T-helper 2 cell treated with Interferon-gamma antibody and Interleukin-4, amounts not matched to agents 100 ng/mL and 5 ng/mL, for 36 hours (primary cell): ENCODE data around the gene ERG. TPM values are rescaled to one million over a fixed set of nuclear protein-coding genes. Genes with fewer than 3 reads are reported as not detected.

Experiments used
- intact Hi-C: fragments of 100-400 bp; cut with micrococcal nuclease; formaldehyde crosslinking; loops from one replicate; pipeline ENCODE4 v1.15.1; 2023
- total RNA-seq: library from RNA; stranded (reverse); gene quantifications from 2 replicates; pipeline ENCODE4 v1.2.3, GENCODE V29; 2022

The ERG gene
- total RNA-seq, 1 donor from 2014 or later: 0.05 TPM

DNA sequence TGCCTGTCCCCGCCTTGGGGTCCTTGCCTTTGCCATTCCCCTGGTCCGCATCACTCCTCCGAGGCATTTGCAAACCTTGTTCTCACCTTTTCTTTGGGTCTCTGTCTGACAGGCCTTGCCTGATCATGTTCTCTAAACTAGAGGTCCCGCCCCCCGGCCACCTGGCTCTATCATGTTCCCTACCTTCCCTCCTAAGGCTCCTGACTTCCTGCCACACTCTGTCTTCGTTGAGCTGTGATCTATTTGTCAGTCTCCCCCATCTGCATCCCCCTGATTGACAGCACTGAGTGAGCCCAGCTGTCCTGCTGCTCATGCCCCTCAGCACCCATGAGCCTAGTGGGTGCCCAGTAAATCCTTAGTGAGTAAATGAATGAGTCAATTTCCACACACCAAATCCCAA lies 22.8 kb downstream of the ERG start:
- intact Hi-C loops: no loop called here

DNA sequence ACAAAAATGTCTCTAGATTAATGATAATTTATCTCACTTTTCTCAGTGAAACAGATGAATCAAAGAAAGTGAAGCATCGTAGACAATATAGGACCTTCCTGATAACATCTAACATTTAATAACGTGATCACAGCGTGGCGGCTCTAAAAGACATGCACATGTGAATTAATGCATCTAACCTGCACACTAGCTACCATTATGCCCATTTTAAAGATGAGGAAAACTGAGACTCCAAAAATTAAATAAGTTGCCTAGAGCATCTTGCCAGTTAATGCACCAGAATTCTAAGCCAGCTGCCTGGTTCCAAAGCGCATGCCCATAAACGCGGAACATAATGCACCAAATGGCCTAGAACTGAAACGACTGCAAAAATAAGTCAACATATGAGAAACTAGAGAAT lies 23.5 kb downstream of the ERG start:
- intact Hi-C loops: no loop called here

DNA sequence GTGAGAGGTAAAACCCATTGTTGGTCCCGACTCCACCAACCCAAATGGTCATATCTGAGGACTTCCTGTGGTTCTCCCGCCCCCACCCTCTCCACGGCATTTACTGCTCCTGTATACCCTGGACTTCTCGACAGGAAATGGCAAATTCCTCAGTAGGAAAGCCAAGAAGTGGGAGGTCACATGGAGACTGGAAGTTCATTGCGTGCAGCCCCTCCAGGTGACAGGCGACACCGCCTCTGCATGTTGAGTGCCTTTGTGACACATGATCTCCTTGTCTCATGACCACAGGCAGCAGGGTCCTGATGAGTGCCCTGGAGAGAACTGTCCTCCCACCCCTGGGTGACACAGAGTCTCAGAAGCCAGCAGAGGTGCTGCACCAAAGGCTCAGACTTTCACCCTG lies 24.2 kb downstream of the ERG start:
- intact Hi-C loops: no loop called here

DNA sequence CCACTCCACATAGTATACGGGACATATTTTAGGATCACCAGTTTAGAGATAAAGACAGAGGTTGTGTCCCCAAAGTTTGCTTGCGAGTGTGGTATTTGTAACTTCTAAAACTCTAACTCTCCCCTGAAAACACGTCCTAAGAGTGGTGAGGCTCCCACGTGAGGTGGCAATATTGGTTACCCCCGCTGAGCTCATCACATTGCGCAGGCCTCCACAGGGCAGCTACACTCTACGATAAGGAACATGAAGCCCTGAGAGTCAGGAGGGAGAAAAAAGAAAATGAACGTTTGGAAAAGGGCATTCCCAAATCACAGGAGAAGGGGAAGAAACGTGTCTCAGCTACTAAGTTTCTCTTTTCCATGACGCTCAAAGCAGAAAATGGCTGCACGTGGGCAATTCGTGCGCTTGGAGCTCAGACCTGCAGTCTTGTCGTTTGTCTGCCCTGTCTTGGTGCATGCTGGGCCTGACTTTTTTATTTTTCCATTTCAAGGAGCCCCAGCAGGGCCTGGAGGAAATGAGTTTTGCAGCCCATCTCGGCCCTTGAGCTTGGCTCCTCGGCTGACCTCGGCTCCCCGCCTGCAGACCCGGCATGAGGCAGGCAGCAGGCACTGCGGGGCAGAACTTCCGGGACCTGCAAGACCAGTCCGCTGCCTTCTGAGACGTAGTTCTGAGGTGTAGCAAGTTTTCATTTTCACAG lies 25.7 kb downstream of the ERG start:
- intact Hi-C loops: no loop called here

DNA sequence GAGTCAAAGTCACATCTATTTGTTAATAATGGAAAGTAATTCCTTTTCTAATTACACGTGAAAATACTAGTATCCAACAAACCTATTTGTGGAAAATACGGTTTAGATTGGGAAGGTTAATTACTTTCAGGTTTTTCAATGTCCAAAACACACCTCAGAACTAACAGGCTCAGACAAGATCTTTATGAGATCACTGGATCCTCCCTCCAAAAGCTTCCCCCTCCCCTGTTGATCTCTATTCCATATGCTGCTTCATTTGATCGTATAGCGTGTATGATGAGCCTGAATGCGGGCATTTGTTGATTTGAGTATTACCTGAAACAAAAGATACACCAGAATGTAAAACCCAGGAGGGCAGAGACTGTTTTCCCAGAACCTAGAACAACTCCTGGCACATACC lies 26.5 kb downstream of the ERG start:
- intact Hi-C loops: no loop called here

DNA sequence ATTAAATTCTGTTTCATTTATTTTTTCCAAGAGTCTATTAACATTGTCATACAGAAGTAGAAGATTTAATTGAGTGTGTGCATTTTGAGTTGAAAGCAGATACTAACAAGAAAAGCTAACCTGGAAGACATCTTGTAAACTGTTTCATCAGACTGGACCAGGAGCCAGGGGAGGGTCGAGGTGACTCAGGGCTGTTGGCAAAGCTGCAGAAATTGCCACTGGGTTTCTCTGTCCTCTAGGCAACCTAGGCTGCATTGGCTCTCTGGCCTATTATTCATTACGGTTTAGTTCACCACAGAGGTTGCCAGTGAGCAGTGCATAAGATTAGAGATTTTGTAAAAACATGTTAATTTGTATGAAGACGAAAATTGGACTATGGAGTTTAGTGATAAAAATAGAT lies 27.5 kb downstream of the ERG start:
- intact Hi-C loops: no loop called here

DNA sequence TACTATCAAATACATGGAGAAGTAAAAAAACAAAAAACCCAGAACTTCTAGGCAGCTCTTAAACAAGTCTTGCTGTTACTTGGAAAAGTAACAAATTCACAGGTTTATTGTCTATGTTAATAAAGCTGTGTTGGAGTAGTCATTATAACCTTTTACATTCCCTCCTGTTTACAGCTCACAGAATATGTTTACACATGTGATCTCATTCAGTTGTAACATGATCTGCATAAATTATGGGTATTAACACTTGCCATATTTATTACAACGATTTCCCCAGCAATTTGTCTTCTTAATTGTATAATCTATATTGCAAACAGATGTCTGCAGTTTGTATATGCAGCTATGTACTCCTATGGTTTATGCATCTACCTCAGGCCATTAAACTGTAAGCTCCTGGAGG lies 28.6 kb downstream of the ERG start:
- intact Hi-C loops: no loop called here

DNA sequence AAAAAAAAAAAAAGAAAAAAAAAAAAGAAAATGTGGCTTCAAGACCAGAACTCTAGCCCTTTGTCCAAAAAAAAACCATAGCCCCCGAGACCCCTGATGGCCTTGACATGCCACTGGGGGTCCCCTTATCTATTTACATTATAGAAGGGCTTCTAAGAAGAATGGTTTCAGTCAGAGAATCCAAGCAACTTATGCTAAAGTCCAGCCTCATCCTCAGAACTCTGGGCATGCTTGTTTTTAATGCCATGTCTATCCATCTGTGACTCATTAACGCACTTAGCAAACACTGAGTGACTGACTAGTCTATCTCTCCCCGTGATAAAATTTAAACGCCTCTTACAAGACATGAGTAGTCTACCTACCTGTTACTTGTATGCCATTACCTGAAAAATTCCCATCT lies 29.3 kb downstream of the ERG start:
- intact Hi-C loops: no loop called here

DNA sequence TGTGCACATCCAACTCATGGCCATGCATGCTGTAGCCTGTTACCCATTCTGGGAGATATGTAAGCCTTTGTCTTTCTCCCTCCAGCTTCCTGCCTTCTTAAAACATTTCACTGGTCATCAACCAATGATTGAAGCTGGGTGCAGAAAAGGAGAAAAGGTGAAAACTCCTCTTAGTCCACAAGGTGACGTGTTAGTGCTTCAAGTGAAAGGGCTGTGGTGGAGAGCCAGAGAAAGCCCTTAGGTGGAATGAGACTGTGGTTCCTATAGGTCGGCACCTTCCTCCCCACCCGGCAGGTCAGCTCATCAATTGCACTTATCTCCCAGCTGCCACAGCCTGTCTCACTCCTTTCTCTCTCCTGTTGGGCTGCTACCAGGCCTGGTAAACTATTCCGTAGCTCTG lies 30.4 kb downstream of the ERG start:
- intact Hi-C loops: no loop called here

DNA sequence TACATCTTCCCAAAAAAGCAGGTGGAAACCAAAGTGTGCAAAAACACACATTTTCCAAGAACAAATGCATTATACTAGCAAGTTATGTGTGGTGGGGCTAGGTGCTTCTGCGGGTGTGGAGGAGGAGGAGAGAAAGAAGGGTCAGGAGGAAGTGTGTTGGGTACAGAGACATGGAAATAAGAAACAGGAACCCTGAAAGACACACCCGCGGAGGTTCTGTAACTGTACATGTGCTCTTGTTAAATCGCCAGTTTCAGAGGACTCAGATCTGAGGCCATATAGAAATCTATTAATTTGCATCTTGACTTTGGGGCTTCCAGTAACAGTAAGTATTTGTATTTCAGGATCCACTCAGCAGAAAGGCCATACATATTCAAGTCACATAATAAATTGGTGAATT lies 30.9 kb downstream of the ERG start:
- intact Hi-C loops: no loop called here

DNA sequence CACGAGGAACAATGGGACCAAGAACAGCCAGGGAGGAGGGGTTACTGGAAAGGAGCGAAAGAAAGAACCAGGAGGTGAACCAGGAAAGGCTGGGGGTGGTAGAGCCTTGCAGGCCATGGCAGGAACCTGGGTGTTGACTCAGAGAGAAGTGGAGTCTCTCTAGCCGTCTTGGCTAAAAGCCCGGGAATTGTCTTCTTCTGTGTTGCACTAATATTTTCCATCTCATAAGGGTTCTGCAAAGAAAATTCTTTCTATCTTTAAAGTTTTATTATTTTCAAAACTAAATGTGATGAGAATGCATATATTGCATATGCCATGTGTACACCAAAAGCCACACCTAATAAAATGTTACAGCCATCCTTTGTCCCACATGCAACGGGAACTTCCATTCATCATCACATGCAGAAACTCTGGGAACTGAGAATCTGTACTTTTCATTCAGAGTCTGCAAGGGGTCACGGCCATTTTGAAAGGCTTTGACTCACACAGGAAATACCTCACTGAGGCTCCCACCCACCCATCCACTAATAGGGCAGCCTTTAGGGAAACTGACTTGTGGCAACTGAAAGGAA lies 38.0 kb downstream of the ERG start:
- intact Hi-C loops: no loop called here

DNA sequence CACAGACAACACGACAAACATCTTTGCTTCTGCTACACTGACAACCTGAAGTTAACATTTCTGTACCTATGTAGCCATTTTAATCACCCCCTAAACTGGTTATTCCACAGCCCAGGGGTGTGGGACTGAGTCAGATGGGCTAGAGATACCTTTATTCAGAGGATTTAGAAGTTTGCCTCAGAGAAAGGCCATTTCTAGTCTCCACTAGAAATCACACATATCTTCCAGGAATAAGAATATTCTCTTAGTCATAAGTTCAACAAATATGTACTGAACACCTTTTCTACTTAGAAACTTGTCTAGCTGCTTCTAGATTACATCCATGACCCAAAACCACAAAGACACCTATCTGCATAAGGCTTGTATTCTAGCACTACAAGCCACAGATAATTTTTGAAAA lies 38.8 kb downstream of the ERG start:
- intact Hi-C loops: no loop called here

DNA sequence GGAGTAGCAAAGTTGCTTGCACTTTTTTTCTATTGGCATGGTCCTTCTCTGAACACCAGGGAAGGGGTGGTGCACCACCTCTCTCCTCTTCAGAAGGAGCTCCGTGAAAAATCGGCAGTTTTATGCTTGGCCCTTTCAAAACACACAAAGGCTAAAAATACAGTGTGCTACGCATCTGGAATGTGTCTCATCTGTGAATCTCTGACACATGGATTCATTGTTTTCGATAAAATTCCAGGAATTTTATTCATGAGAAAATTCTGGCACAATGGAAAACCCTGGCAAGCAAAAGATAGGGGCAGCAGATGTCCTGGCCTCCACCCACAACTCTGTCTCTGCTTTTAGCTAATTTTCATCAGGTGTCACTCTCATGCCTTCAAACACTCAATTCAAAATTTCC lies 42.9 kb downstream of the ERG start:
- intact Hi-C loops: no loop called here

DNA sequence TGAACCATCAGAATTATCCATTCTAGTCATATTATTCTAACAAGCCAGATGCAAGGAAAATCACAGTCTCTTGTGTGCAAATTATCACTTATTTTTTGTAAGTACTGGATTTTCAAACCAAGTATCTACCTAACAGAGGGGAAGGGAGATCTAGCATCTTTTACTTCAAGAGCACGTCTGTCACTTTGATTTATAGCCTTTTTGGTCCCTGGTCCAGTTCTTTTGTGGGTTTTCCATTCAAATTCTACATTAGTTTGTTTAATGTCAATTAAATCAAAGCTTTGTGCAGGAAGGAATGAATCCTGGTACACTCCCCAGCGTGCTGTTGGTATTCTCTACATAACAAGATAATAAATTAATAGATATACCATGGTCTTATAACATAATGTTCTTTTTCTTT lies 43.6 kb downstream of the ERG start:
- intact Hi-C loops: no loop called here

DNA sequence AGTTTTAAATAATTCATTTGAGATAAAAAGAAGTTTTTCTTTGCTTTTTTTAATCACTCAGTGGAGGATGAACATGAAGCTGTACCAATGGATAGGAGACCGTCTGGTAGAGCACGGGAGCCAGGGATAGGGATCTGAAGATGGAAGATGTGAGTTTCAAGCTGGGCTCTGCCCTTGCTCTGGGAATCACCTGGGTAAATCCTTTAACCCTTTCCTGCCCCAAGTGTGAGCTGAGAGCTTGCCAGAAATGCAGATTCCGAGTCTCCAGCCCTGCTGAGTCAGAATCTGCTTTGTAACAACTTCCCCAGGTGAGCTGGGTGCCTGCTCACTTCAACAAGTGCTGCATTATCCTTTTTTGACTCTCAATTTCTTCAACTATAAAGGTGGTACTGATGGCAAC lies 44.1 kb downstream of the ERG start:
- intact Hi-C loops: no loop called here

DNA sequence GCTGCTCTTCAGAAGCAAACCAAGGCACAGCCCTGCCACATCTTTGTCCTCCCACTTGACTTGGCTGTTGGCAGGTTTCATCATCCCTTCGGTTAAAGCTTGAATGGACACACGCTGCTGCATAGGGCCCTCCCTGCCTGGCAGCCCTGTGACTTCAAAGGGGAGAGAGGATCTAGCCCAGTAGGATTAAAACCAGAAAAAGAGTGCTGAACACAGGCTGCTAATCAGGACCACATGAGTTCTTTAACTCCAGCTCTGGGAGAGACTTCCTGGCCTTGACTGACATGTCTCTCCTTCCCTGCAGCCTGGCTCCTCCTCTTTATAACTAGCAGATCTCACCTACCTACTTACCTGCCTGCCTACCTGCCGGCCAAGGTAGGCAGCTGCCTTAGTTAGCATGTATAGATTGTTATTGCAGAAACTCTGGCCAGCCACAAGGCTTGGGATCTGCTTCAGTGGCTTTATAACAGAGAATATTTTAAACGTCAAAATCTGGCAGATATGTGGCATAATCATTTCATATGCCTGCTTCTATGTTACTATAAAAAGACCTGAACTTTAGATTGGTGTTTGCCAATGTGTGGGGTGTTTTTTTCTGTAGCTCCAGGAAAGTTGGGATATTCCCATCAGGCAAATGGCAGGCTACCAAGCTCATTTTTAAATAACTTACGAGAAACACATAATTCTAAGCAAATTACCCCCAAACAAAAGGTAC lies 49.4 kb downstream of the ERG start:
- intact Hi-C loops: no loop called here

DNA sequence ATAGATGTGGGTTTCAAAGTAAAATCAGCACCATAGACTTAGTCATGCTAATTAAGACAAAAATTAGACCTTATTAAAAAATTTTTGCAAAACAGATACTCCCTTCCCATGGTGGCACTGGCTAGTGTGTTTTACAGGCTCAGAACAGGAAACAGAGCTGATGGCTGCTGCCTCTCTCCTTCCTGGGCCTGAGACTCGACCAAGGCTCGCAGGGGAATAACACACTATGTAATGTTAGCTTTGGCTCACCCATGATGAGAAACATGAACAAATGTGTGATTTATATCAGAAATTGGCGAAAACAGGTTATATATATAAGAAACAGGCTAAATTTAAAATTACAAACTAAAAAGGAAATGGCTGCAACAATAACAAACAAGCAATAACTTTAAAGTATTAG lies 50.7 kb downstream of the ERG start:
- intact Hi-C loops: no loop called here

DNA sequence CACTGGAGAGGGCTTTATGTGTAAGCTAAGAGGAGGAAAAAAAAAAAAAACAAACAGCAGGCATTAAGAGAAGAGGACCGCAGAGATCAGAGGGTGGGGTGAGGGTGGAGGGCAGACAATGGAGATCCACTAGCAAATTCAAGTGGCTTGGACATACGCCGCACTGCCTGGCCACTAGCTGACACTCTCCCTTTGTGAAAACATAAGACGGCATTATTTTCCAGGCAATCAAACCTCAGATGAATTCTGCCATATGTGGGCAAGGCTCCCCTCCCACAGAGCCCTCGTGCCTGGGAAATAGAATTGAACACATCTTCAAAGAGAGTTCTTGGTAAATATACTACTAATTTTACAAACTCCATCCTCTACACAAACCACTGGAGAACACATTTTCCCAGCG lies 53.6 kb downstream of the ERG start:
- intact Hi-C loops: no loop called here

DNA sequence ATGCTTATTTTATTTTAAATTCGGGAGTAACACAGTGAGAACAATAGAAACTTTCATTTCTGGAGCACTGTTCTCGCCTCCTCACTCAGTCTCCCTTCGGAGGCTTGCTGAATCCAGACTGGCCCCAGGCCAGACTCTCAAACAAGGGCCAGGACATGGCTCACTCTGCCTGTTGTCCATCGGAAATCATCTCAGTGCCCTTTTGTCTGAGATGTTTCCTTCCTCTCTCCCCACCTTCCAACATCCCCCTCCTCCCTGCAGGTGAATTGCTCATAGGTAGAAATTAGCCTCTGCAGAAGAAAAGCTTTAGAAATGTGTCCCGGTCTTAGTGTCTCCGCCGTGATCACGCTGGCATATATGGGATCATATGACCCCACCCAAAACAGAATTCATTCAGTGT lies 55.2 kb downstream of the ERG start:
- intact Hi-C loops: no loop called here

DNA sequence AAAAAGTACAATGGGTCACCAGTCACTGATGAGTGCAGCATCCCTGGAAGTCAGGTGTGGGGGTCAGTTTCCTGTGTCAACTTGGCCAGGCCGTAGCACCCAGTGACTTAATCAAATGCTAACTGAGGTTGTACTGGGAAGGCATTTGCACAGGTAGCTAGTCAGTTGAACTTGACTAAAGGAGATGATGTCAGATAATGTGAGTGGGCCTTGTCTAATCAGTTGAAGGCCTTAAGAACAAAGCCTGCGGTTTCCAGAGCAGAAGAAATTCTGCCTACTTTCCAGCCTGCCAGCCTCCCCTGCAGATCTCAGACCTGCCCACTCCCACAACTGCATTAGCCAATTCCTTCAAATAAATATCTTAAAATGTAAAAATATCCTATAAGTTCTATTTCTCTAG lies 57.1 kb downstream of the ERG start:
- intact Hi-C loops: no loop called here

DNA sequence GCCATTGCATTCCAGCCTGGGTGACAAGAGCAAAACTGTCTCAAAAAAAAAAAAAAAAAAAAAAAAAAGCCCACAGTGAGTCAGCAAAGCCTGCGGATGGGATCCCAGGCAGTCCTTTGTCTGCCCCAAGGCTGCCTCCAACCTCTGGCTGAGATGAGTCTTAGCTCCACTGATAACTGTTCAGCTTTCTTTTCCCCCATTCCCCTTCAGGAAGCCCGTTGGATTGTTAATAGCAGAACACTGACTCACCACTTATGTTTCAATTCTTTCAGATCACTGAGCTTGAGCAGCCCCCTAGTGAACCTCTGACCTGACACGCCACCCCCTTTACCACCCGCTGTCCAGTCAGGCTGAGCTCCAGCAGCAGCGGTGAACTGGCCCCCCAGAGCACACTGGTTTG lies 57.5 kb downstream of the ERG start:
- intact Hi-C loops: no loop called here

DNA sequence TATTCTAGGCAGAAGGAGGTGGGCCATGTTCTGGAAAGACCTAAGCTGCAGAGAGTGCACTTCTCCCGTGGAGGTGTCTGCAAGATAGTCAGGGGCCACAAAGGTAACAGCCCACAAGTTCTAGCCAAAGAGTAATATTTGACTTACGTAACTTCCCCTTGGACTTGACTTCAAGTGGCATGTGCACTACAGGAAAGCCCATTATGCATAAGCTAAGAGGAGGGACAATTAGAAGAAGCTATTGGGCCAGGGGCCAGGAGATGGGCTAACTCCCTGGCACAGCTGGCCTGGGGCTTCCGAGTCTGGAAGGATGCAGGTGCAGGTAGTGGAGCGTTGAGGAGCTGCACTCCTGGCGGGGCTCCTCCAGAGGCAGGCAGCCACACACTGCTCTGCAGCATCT lies 58.3 kb downstream of the ERG start:
- intact Hi-C loops: no loop called here

DNA sequence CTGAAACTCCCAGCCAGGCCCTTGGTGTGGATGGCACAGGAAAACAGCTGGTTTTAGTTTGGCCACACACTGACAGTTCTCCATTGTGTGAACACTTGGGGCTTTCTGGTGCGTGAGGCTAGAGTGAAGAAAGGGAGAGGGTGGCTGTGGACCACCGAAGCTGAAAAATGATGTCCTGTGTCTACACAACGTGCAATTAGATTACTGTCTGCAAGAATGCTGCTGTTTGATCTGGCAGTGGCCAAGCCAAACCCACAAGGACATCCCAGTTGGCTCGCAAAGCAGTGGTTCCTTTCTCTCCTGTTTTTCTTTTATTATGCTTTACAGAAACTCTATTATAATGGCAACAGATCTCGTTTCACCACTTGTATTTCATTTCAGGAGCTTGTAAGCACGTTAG lies 58.9 kb downstream of the ERG start:
- intact Hi-C loops: no loop called here
